Duodenal mucosa (tissue), 2 donors: ENCODE measurements around the gene LHX3.

Experiments used
- H3K27ac ChIP-seq: one replicate; pipeline ENCODE4 v1.7.0; 2013; ENCODE audit warnings: low read depth, low read length
- H3K27me3 ChIP-seq, 2 donors: one replicate each; pipeline ENCODE4 v1.7.0; 2013; ENCODE audit warnings: low read length in 2 of 2, control low read depth in 1 of 2; ENCODE audit not compliant: insufficient read depth in 2 of 2, control insufficient read depth in 1 of 2
- H3K36me3 ChIP-seq, 2 donors: one replicate each; pipeline ENCODE4 v1.7.0; 2013; ENCODE audit warnings: low read length in 2 of 2, control low read depth in 1 of 2; ENCODE audit not compliant: insufficient read depth in 2 of 2, control insufficient read depth in 1 of 2
- H3K4me1 ChIP-seq, 2 donors: one replicate each; pipeline ENCODE4 v1.7.0; 2013; ENCODE audit warnings: low read length in 2 of 2, control low read depth in 1 of 2; ENCODE audit not compliant: insufficient read depth in 2 of 2, control insufficient read depth in 1 of 2
- H3K4me3 ChIP-seq, 2 donors: one replicate each; pipeline ENCODE4 v1.7.0; 2013; ENCODE audit warnings: low read length in 2 of 2, low read depth in 1 of 2
- H3K9ac ChIP-seq, 2 donors: one replicate each; pipeline ENCODE4 v1.7.0; 2013; ENCODE audit warnings: low read length in 2 of 2, low read depth in 1 of 2
- H3K9me3 ChIP-seq, 2 donors: one replicate each; pipeline ENCODE4 v1.7.0; 2013; ENCODE audit warnings: low read length in 2 of 2, control low read depth in 1 of 2; ENCODE audit not compliant: control insufficient read depth in 1 of 2

Gene LHX3

GRCh38 chr9:136192289-136193126 is 12.4 kb downstream of the LHX3 start:
- H3K9ac ChIP-seq: no peak overlapping the region
- H3K4me3 ChIP-seq: no peak overlapping the region
- H3K36me3 ChIP-seq: no peaks in the 10 kb centered on the region
- no peak overlapping the region for H3K27ac ChIP-seq
- no peaks in the 10 kb centered on the region for H3K4me1 ChIP-seq
- peaks cover 36 to 57% of the 10 kb centered on the region in 2 donors for H3K27me3 ChIP-seq
- no peaks in the 10 kb centered on the region for H3K9me3 ChIP-seq

- Histone ChIP-seq H3K36me3 (no peaks in the 10 kb centered on the region), H3K9me3 (no peaks in the 10 kb centered on the region), H3K4me3 (no peak overlapping the region), H3K27ac (no peak overlapping the region), H3K4me1 (no peaks in the 10 kb centered on the region), H3K9ac (no peak overlapping the region), H3K27me3 (peaks cover 32 to 57% of the 10 kb centered on the region in 2 donors)
These were observed 13.0 kb downstream of the LHX3 start for GRCh38 chr9:136191960-136192286.

GRCh38 chr9:136191099-136191959 is 13.6 kb downstream of the LHX3 start:
- no peak overlapping the region for H3K4me3 ChIP-seq

GRCh38 chr9:136190656-136191055 is 14.3 kb downstream of the LHX3 start:
- Histone ChIP-seq H3K4me3 (no peak overlapping the region), H3K4me1 (no peaks in the 10 kb centered on the region), H3K9ac (no peak overlapping the region), H3K36me3 (no peaks in the 10 kb centered on the region), H3K27ac (no peak overlapping the region), H3K27me3 (peaks cover 20 to 44% of the 10 kb centered on the region in 2 donors), H3K9me3 (no peaks in the 10 kb centered on the region)

More at GRCh38 chr9:136191099-136191959, 13.6 kb downstream of the LHX3 start:
- H3K27ac ChIP-seq: no peak overlapping the region
- H3K27me3 ChIP-seq: peaks cover 26 to 51% of the 10 kb centered on the region in 2 donors
- H3K9ac ChIP-seq: no peak overlapping the region
- no peaks in the 10 kb centered on the region for H3K36me3 ChIP-seq
- H3K4me1 ChIP-seq: no peaks in the 10 kb centered on the region
- H3K9me3 ChIP-seq: no peaks in the 10 kb centered on the region

GRCh38 chr9:136190237-136190601 is 14.7 kb downstream of the LHX3 start:
- H3K27me3 ChIP-seq: peaks cover 19 to 41% of the 10 kb centered on the region in 2 donors
- H3K4me3 ChIP-seq: no peak overlapping the region
- H3K27ac ChIP-seq: no peak overlapping the region

GRCh38 chr9:136189394-136190236 is 15.3 kb downstream of the LHX3 start:
- Histone ChIP-seq H3K27ac (no peak overlapping the region), H3K9me3 (no peaks in the 10 kb centered on the region), H3K4me3 (no peak overlapping the region), H3K4me1 (no peaks in the 10 kb centered on the region), H3K9ac (no peak overlapping the region), H3K27me3 (peaks cover 23 to 36% of the 10 kb centered on the region in 2 donors), H3K36me3 (no peaks in the 10 kb centered on the region)

More at GRCh38 chr9:136190237-136190601, 14.7 kb downstream of the LHX3 start:
- H3K9me3 ChIP-seq: no peaks in the 10 kb centered on the region
- H3K9ac ChIP-seq: no peak overlapping the region
- H3K4me1 ChIP-seq: no peaks in the 10 kb centered on the region
- no peaks in the 10 kb centered on the region for H3K36me3 ChIP-seq

- Histone ChIP-seq H3K27me3 (peaks cover 23 to 29% of the 10 kb centered on the region in 2 donors), H3K4me3 (no peak overlapping the region), H3K36me3 (no peaks in the 10 kb centered on the region), H3K27ac (no peak overlapping the region), H3K9ac (no peak overlapping the region), H3K9me3 (no peaks in the 10 kb centered on the region), H3K4me1 (no peaks in the 10 kb centered on the region)
These were observed 17.0 kb downstream of the LHX3 start for GRCh38 chr9:136187683-136188586.

GRCh38 chr9:136187197-136187596 is 17.7 kb downstream of the LHX3 start:
- Histone ChIP-seq H3K36me3 (no peaks in the 10 kb centered on the region), H3K9ac (no peak overlapping the region), H3K9me3 (no peaks in the 10 kb centered on the region), H3K4me1 (peaks cover 0 to 4% of the 10 kb centered on the region in 2 donors), H3K27me3 (peaks cover 20 to 22% of the 10 kb centered on the region in 2 donors), H3K27ac (no peak overlapping the region), H3K4me3 (no peak overlapping the region)

GRCh38 chr9:136186386-136186785 is 18.5 kb downstream of the LHX3 start:
- Histone ChIP-seq H3K4me3 (no peak overlapping the region), H3K27me3 (peaks cover 12 to 15% of the 10 kb centered on the region in 2 donors), H3K9me3 (no peaks in the 10 kb centered on the region), H3K9ac (no peak overlapping the region), H3K4me1 (peaks cover 0 to 4% of the 10 kb centered on the region in 2 donors), H3K27ac (no peak overlapping the region), H3K36me3 (no peaks in the 10 kb centered on the region)
